H1 (cell line): ENCODE data around the gene USP20. TPM values are rescaled to one million over a fixed set of nuclear protein-coding genes. Genes with fewer than 3 reads are reported as not detected.
A peak's percentile ranks its signal among the peaks of the same experiment; 100 is the strongest.

Experiments
- CTCF ChIA-PET: fragments of 300-600 bp; sonication (Branson Sonifier 250); formaldehyde crosslinking; loops from one replicate; lab custom pipeline; 2021; ENCODE audit not compliant: partially characterized antibody; lab: Charles Lee
- POLR2A ChIA-PET: fragments of 300-600 bp; sonication (Branson Sonifier 250); formaldehyde crosslinking; loops from one replicate; lab custom pipeline; 2021; ENCODE audit warnings: inconsistent platforms; ENCODE audit not compliant: partially characterized antibody; lab: Charles Lee
- DNase-seq, 2 experiments: peaks; one replicate each; pipeline versions ENCODE4 v3.0.0 to v3.0.0-alpha.2; 2010 to 2022; ENCODE audit warnings: low spot score in 2 of 2, low read depth in 1 of 2, mixed read lengths in 1 of 2
- FAIRE-seq: peaks from 2 replicates; lab custom pipeline; 2011; peaks lifted over from hg19 to GRCh38; lab: Jason Lieb, UNC
- H2AFZ ChIP-seq: 2 replicates; pipeline ENCODE4 v1.8.1; 2012; ENCODE audit warnings: low read length, inconsistent platforms
- H2AK5ac ChIP-seq: 2 replicates; pipeline ENCODE4 v1.6.1; 2013; ENCODE audit warnings: low read depth, low read length
- H2BK120ac ChIP-seq: replicated peaks from 2 replicates; pipeline ENCODE3; 2013; ENCODE audit warnings: low read depth, low read length, inconsistent platforms
- H2BK12ac ChIP-seq: 2 replicates; pipeline ENCODE4 v1.6.1; 2013; ENCODE audit warnings: low read depth, low read length
- H2BK15ac ChIP-seq: 2 replicates; pipeline ENCODE4 v1.6.1; 2013; ENCODE audit warnings: low read length
- H2BK20ac ChIP-seq: 2 replicates; pipeline ENCODE4 v1.6.1; 2013; ENCODE audit warnings: low read length
- H2BK5ac ChIP-seq: 2 replicates; pipeline ENCODE4 v1.6.1; 2013; ENCODE audit warnings: low read depth, low read length
- H3K14ac ChIP-seq: 2 replicates; pipeline ENCODE4 v1.6.1; 2013; ENCODE audit warnings: inconsistent platforms; ENCODE audit not compliant: insufficient read length
- H3K18ac ChIP-seq: 2 replicates; pipeline ENCODE4 v1.6.1; 2013; ENCODE audit warnings: low read length; ENCODE audit errors: extremely low read depth
- H3K23ac ChIP-seq: 2 replicates; pipeline ENCODE4 v1.6.1; 2013; ENCODE audit warnings: inconsistent platforms; ENCODE audit not compliant: insufficient read length
- H3K23me2 ChIP-seq: 2 replicates; pipeline ENCODE4 v1.6.1; 2013; ENCODE audit warnings: low read depth, low read length
- H3K27ac ChIP-seq: 2 replicates; pipeline ENCODE4 v1.6.1; 2011; ENCODE audit warnings: low read depth, low read length, inconsistent platforms
- H3K27me3 ChIP-seq, 4 experiments: replicated peaks in 1 of 4; 1 replicate in 1 of 4; 2 replicates in 3 of 4; pipeline versions ENCODE4 v1.6.1 to v1.8.1; 2011 to 2013; ENCODE audit warnings: low read length in 3 of 4, mild to moderate bottlenecking in 3 of 4, inconsistent platforms in 2 of 4, mixed read lengths in 2 of 4, moderate library complexity in 1 of 4; ENCODE audit not compliant: control insufficient read depth in 3 of 4, insufficient read depth in 3 of 4; ENCODE audit errors: extremely low read depth in 1 of 4
- H3K36me3 ChIP-seq, 4 experiments: 2 replicates each; pipeline versions ENCODE4 v1.6.1 to v1.8.1; 2011 to 2013; ENCODE audit warnings: mild to moderate bottlenecking in 4 of 4, low read length in 3 of 4, moderate library complexity in 2 of 4, control low read depth in 1 of 4, inconsistent platforms in 1 of 4; ENCODE audit not compliant: insufficient read depth in 4 of 4, control insufficient read depth in 2 of 4
- H3K4ac ChIP-seq: replicated peaks from 2 replicates; pipeline ENCODE3; 2013; ENCODE audit warnings: low read length, low read depth, mixed read lengths, inconsistent platforms; ENCODE audit not compliant: insufficient read length
- H3K4me1 ChIP-seq, 4 experiments: replicated peaks in 1 of 4; 1 replicate in 1 of 4; 2 replicates in 3 of 4; pipeline versions ENCODE4 v1.6.1 to v1.8.1; 2011 to 2013; ENCODE audit warnings: low read length in 3 of 4, inconsistent platforms in 2 of 4, mixed read lengths in 1 of 4; ENCODE audit not compliant: insufficient read depth in 4 of 4, control insufficient read depth in 3 of 4
- H3K4me2 ChIP-seq, 2 experiments: 2 replicates each; pipeline versions ENCODE4 v1.6.1 to v1.8.1; 2011 to 2013; ENCODE audit warnings: low read depth in 2 of 2, low read length in 2 of 2, control low read depth in 1 of 2, inconsistent platforms in 1 of 2, mild to moderate bottlenecking in 1 of 2; ENCODE audit not compliant: insufficient read depth in 1 of 2
- H3K4me3 ChIP-seq, 4 experiments: fragments of 200-600, 300-600 bp in 1 of 4; sonication (generic), shearing (Covaris generic), sonication (Bioruptor Twin) in 1 of 4; 2 replicates each; pipeline versions ENCODE4 v1.5.1 to v1.8.1; 2011 to 2016; ENCODE audit warnings: low read length in 4 of 4, low read depth in 3 of 4, control low read depth in 2 of 4, inconsistent platforms in 2 of 4, mild to moderate bottlenecking in 2 of 4, mixed read lengths in 1 of 4, moderate library complexity in 1 of 4; ENCODE audit not compliant: insufficient read depth in 2 of 4; ENCODE audit errors: extremely low read depth in 1 of 4
- H3K56ac ChIP-seq: replicated peaks from 2 replicates; pipeline ENCODE3; 2013; ENCODE audit warnings: low read depth, mild to moderate bottlenecking, mixed read lengths, low read length, inconsistent platforms; ENCODE audit not compliant: insufficient read length
- H3K79me1 ChIP-seq: 2 replicates; pipeline ENCODE4 v1.6.1; 2013; ENCODE audit warnings: low read depth, low read length, control low read depth
- H3K79me2 ChIP-seq, 2 experiments: 2 replicates each; pipeline versions ENCODE4 v1.6.1 to v1.8.1; 2012 to 2013; ENCODE audit warnings: low read length in 2 of 2, mild to moderate bottlenecking in 2 of 2, inconsistent platforms in 1 of 2; ENCODE audit not compliant: insufficient read depth in 2 of 2, control insufficient read depth in 1 of 2
- H3K9ac ChIP-seq, 4 experiments: replicated peaks in 1 of 4; 1 replicate in 1 of 4; 2 replicates in 3 of 4; pipeline versions ENCODE4 v1.6.1 to v1.8.1; 2011 to 2013; ENCODE audit warnings: low read depth in 3 of 4, low read length in 3 of 4, control low read depth in 2 of 4, mild to moderate bottlenecking in 2 of 4, moderate library complexity in 2 of 4, inconsistent platforms in 1 of 4; ENCODE audit errors: extremely low read depth in 1 of 4
- H3K9me3 ChIP-seq, 2 experiments: 2 replicates each; pipeline versions ENCODE4 v1.6.1 to v1.8.1; 2012 to 2013; ENCODE audit warnings: mild to moderate bottlenecking in 2 of 2, moderate library complexity in 2 of 2, control low read depth in 1 of 2, inconsistent platforms in 1 of 2, low read depth in 1 of 2, low read length in 1 of 2, mixed read lengths in 1 of 2; ENCODE audit not compliant: insufficient read depth in 2 of 2
- H4K20me1 ChIP-seq, 2 experiments: replicated peaks in 1 of 2; 2 replicates each; pipeline versions ENCODE3 to v1.8.1; 2011 to 2013; ENCODE audit warnings: inconsistent platforms in 2 of 2, low read length in 2 of 2, mild to moderate bottlenecking in 1 of 2; ENCODE audit not compliant: insufficient read depth in 2 of 2, control insufficient read depth in 1 of 2
- H4K5ac ChIP-seq: 2 replicates; pipeline ENCODE4 v1.6.1; 2013; ENCODE audit warnings: low read length, low read depth, mixed read lengths, inconsistent platforms; ENCODE audit not compliant: insufficient read length
- H4K8ac ChIP-seq: 2 replicates; pipeline ENCODE4 v1.8.0; 2013; ENCODE audit warnings: mild to moderate bottlenecking, moderate library complexity, low read length, inconsistent platforms; ENCODE audit not compliant: insufficient read depth; ENCODE audit errors: extremely low read depth
- H4K91ac ChIP-seq: replicated peaks from 2 replicates; pipeline ENCODE3; 2013; ENCODE audit warnings: low read length, mixed read lengths, inconsistent platforms; ENCODE audit not compliant: insufficient read length
- ATF2 ChIP-seq: IDR thresholded peaks from 2 replicates; pipeline ENCODE4 v1.6.1; 2012; ENCODE audit warnings: low read length, inconsistent platforms
- BACH1 ChIP-seq: IDR thresholded peaks from 2 replicates; pipeline ENCODE4 v1.6.1; 2012; ENCODE audit warnings: low read length, improper control_type of control experiment
- BCL11A ChIP-seq, 2 experiments: IDR thresholded peaks; one replicate each; pipeline ENCODE4 v1.6.1; 2011; ENCODE audit warnings: low read depth in 2 of 2, low read length in 2 of 2, mild to moderate bottlenecking in 2 of 2
- CTCF ChIP-seq, 3 experiments: IDR thresholded peaks; 1 replicate in 2 of 3; 2 replicates in 1 of 3; pipeline versions ENCODE4 v1.5.1 to v1.6.1; 2011; ENCODE audit warnings: low read length in 3 of 3, mild to moderate bottlenecking in 3 of 3, inconsistent platforms in 2 of 3, low read depth in 1 of 3, moderate library complexity in 1 of 3; ENCODE audit not compliant: insufficient read depth in 1 of 3; ENCODE audit errors: control extremely low read depth in 1 of 3
- KDM1A ChIP-seq: fragments of 200-600, 300-600 bp; sonication (generic); IDR thresholded peaks from 2 replicates; pipeline ENCODE4 v1.7.1; 2016; ENCODE audit warnings: mild to moderate bottlenecking, low read length, borderline replicate concordance
- RNF2 ChIP-seq: fragments of 200-900, 300-1000 bp; sonication (generic); IDR thresholded peaks from 2 replicates; pipeline ENCODE4 v1.7.1; 2016; ENCODE audit warnings: borderline replicate concordance, low read depth, mild to moderate bottlenecking, antibody characterized with exemption, low read length; ENCODE audit not compliant: poor library complexity, severe bottlenecking; ENCODE audit errors: missing control alignments
- SP1 ChIP-seq: IDR thresholded peaks from 2 replicates; pipeline ENCODE4 v1.6.1; 2011; ENCODE audit warnings: low read depth, low read length
- SUZ12 ChIP-seq: fragments of 200-600 bp; sonication (generic); IDR thresholded peaks from 2 replicates; pipeline ENCODE4 v1.6.1; 2012; ENCODE audit warnings: mild to moderate bottlenecking, inconsistent platforms, low read length, moderate library complexity, mixed read lengths
- TBP ChIP-seq: IDR thresholded peaks from 2 replicates; pipeline ENCODE4 v1.6.1; 2011; ENCODE audit warnings: low read depth, low read length, improper control_type of control experiment
- WGBS, 2 experiments: shearing (Covaris generic) in 1 of 2; methylation state at CpG; one replicate each; pipeline versions ENCODE4 v1.1.6 to v1.1.7; 2013 to 2015; ENCODE audit warnings: low lambda C conversion rate in 2 of 2, mixed read lengths in 2 of 2, inconsistent platforms in 1 of 2, low coverage in 1 of 2, missing lambda C conversion rate in 1 of 2; ENCODE audit not compliant: insufficient replicate concordance in 2 of 2, insufficient coverage in 1 of 2, insufficient read length in 1 of 2; ENCODE audit errors: extremely low coverage in 1 of 2, missing lambda C conversion rate in 1 of 2; 5-methylcytosine and 5-hydroxymethylcytosine counted together
- polyA plus RNA-seq, 7 experiments: library from polyadenylated mRNA; depleted of rRNA in 3 of 7; stranded (reverse) in 5 of 7; unstranded in 2 of 7; fragments of >200 nt in 5 of 7; fragments of 200-250 nt in 2 of 7; gene quantifications; 1 replicate in 5 of 7; 2 replicates in 1 of 7; 4 replicates in 1 of 7; pipeline versions ENCODE4 v1.2.1 to v1.2.3, GENCODE V29; 2011 to 2013; ENCODE audit warnings: missing spikeins in 2 of 7, mixed read lengths in 2 of 7
- total RNA-seq: library from RNA; stranded (reverse); fragmentation: NEBNext Ultra II Directional; extraction: Animal tissue kit (Norgen Biotek cat#: 25700); gene quantifications from 2 replicates; pipeline ENCODE4 v1.2.1, GENCODE V29; 2021

Gene USP20
- total and polyA plus RNA-seq, 2 of the 8 experiments (the other 6 are each of a cell fraction or from before 2014, with no cell fraction given), result 13.4 to 23.0 TPM

- no peak overlapping the region for H2AFZ ChIP-seq
- no peak overlapping the region for H2BK5ac ChIP-seq
- POLR2A ChIA-PET, result interaction anchor here (0.6 to 1.6 kb wide), 3 partner anchors 9 to 253 kb away, joined by 3 to 6 read pairs (median 4); no protein-coding TSS in a partner anchor
- no peak overlapping the region for H3K18ac ChIP-seq
- no peaks in the 10 kb centered on the region for H3K9me3 ChIP-seq
- H3K9ac ChIP-seq, result peak overlapping the region in 3 of 4 experiments; percentile 14 to 69 (median 26); a peak in 3 of 7 replicates
- peaks cover 3 to 9% (median 8%) of the 10 kb centered on the region in 4 experiments; a peak in 7 of 8 replicates for H3K36me3 ChIP-seq
- FAIRE-seq (no peak), DNase-seq (no peak)
- no peak overlapping the region for H3K14ac ChIP-seq
- H4K20me1 ChIP-seq, result peaks cover 0 to 3% of the 10 kb centered on the region in 2 experiments
- H2BK12ac ChIP-seq, result no peak overlapping the region
- CTCF ChIA-PET, result interaction anchor here (0.9 kb wide), 1 partner anchor 24 kb away, joined by 3 read pairs; no protein-coding TSS in a partner anchor
- H3K56ac ChIP-seq, result no peak overlapping the region
- no peak overlapping the region for H2BK120ac ChIP-seq
- H4K8ac ChIP-seq, result no peak overlapping the region
- H3K4me1 ChIP-seq, result peaks cover 5 to 14% (median 9%) of the 10 kb centered on the region in 4 experiments; a peak in 6 of 7 replicates
- no peak overlapping the region for H4K91ac ChIP-seq
- H4K5ac ChIP-seq, result no peak overlapping the region
- peaks cover 0 to 12% of the 10 kb centered on the region in 2 experiments; a peak in 2 of 4 replicates for H3K79me2 ChIP-seq
- no peak overlapping the region for H3K27ac ChIP-seq
- peaks cover 6% of the 10 kb centered on the region for H3K23me2 ChIP-seq
- no peak overlapping the region for H2BK15ac ChIP-seq
- peaks cover 6% of the 10 kb centered on the region for H3K79me1 ChIP-seq
- WGBS, 2 experiments, result 11% methylated on average over 18 of the region's 19 CpGs; no CpG with 5 or more reads in 1 of the 2 experiments
- H3K4me3 ChIP-seq, result peak overlapping the region; percentile 80 to 100 (median 99)
- no peak overlapping the region for H2AK5ac ChIP-seq
- no peak overlapping the region for H3K4ac ChIP-seq
- H2BK20ac ChIP-seq, result no peak overlapping the region
- H3K23ac ChIP-seq, result no peak overlapping the region
- peak overlapping the region; percentile 84 to 87 for H3K4me2 ChIP-seq
- H3K27me3 ChIP-seq, result no peaks in the 10 kb centered on the region
- no peak for TF ChIP-seq SUZ12
- TF ChIP-seq CTCF (IDR thresholded peaks at IDR 0.05; ENCODE audit: control extremely low read depth in 1 of 3, insufficient read depth in 1 of 3, low read depth in 1 of 3, low read length in 3 of 3), result no peak
- TF ChIP-seq RNF2, result no peak
- TF ChIP-seq ATF2, result no peak
- TF ChIP-seq TBP, result no peak
- TF ChIP-seq BCL11A (IDR thresholded peaks at IDR 0.05; ENCODE audit: low read depth in 2 of 2, low read length in 2 of 2), result no peak
- TF ChIP-seq KDM1A, result no peak
- TF ChIP-seq BACH1, result no peak
- TF ChIP-seq SP1, result no peak
Observed at GRCh38 chr9:129835860-129836223, 584 bp downstream of the USP20 start.
